ENCODE data around the gene MED13L.

DNA sequence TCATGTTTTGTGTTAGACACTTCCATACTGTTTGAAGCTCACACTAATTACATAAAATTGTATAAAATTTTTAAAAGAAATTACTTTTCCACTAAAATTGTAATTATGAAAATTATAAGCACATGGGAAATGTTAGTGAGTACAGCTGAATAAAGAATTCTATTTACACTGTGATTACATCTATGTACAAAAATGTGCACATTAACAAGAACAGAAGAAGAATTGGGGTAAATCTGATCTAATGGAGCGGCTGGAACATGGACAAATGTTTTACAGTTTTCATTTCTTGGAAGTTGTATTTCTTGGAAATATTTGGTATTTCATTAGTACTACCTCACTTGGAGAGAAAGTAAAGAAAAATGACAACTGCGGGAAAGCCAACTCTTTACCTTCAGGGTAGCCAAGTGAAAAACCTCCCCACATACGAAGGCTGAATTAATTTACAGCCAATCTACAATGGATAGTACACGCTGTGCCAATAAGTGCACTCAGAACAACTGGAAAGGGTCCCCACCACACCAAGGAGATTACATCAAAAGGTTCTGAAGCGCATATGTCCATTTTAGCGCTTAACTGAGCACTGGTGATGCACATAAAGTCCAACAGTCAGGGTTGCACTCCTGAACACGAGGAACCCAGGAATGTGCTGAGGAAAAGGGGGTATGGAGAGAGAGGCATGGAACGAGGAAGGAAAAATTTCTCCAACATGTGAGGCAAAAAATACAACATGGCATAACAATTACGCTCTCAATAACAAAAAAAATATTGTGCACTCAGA lies 17.5 kb downstream of the MED13L start:
- TF ChIP-seq, protein P1, sequence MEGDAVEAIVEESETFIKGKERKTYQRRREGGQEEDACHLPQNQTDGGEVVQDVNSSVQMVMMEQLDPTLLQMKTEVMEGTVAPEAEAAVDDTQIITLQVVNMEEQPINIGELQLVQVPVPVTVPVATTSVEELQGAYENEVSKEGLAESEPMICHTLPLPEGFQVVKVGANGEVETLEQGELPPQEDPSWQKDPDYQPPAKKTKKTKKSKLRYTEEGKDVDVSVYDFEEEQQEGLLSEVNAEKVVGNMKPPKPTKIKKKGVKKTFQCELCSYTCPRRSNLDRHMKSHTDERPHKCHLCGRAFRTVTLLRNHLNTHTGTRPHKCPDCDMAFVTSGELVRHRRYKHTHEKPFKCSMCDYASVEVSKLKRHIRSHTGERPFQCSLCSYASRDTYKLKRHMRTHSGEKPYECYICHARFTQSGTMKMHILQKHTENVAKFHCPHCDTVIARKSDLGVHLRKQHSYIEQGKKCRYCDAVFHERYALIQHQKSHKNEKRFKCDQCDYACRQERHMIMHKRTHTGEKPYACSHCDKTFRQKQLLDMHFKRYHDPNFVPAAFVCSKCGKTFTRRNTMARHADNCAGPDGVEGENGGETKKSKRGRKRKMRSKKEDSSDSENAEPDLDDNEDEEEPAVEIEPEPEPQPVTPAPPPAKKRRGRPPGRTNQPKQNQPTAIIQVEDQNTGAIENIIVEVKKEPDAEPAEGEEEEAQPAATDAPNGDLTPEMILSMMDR (IDR thresholded peaks at IDR 0.05), result no peak
- no peak for TF ChIP-seq POLR2A (IDR thresholded peaks at IDR 0.05)
